GM12892 (cell line): ENCODE results near the gene MSANTD2.

Experiments
- POLR2A ChIP-seq: IDR thresholded peaks from 2 replicates; pipeline ENCODE4 v1.6.1; 2011; ENCODE audit warnings: low read depth, low read length, control low read depth
- POLR2AphosphoS5 ChIP-seq: IDR thresholded peaks from 2 replicates; pipeline ENCODE4 v1.6.1; 2011; ENCODE audit warnings: low read depth, low read length, control low read depth

DNA sequence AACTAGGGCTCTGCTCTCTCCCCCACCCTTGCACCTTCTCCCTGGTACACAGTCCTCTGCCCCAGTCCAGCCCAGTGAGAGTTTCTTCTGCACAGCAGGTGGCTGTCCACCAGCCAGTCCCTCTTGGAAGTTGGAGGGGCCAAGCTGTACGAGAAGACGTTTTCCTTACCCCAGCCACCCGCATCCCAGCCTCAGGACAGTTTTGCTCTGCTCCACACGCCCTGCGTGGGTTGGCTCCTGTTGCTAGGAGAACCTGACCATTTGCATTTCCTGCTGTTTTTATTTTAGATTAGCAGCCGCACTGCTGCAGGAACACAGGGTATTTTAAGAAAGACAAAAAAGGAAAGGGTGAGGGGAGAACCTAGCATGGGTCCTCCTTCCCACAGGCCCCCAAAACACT, 78.0 kb downstream of the MSANTD2 start:
- TF ChIP-seq POLR2A (no peak), POLR2AphosphoS5 (no peak)
